ENCODE measurements around the gene ANKRD37. TPM values are rescaled to one million over a fixed set of nuclear protein-coding genes. Genes with fewer than 3 reads are reported as not detected.

Gene ANKRD37
- total RNA-seq, 1 experiment from 2014 or later = 5.1 TPM

- intact Hi-C loops (cut with micrococcal nuclease; ENCODE audit: unreplicated experiment) = no loop called here
- H3K9me3 ChIP-seq (ENCODE audit: control insufficient read depth, insufficient read depth, low read depth, low read length) = no peaks in the 10 kb centered on the region
- ChIA-PET CTCF (no interaction called here), POLR2A (no interaction called here)
- H3K27me3 ChIP-seq (ENCODE audit: control insufficient read depth, insufficient read depth, low read length) = no peaks in the 10 kb centered on the region
- ATAC-seq (no peak), DNase-seq (ENCODE audit: low read depth, low spot score) (no peak)
- no peak overlapping the region for H3K27ac ChIP-seq (ENCODE audit: low read length)
- H3K4me1 ChIP-seq (ENCODE audit: control insufficient read depth, insufficient read depth, low read length) = no peaks in the 10 kb centered on the region
- no TSS peak for BruUV-seq (replicated peaks)
- TF ChIP-seq REST (IDR thresholded peaks at IDR 0.05; ENCODE audit: insufficient read depth in 1 of 2, low read depth in 2 of 2, low read length in 1 of 2) (no peak), CTCF (IDR thresholded peaks at IDR 0.05) (no peak), TCF7L2 (IDR thresholded peaks at IDR 0.05; ENCODE audit: low read depth, low read length) (no peak)
- H3K4me3 ChIP-seq (ENCODE audit: low read depth in 2 of 2, low read length in 2 of 2) = no peak overlapping the region
- in situ Hi-C loops (cut with HindIII; ENCODE audit: low pct_unique_long_range_greater_than_20kb, low sequenced_read_pairs) = no loop called here
- no peaks in the 10 kb centered on the region for H3K36me3 ChIP-seq (ENCODE audit: control insufficient read depth, insufficient read depth, low read length)
Measured at GRCh38 chr4:185435466-185435865, 38.8 kb downstream of the ANKRD37 start.

- no peak overlapping the region for H3K27ac ChIP-seq (ENCODE audit: low read length)
- H3K4me3 ChIP-seq (ENCODE audit: low read depth in 2 of 2, low read length in 2 of 2) = no peak overlapping the region
- in situ Hi-C loops (cut with HindIII; ENCODE audit: low pct_unique_long_range_greater_than_20kb, low sequenced_read_pairs) (no loop called here), intact Hi-C loops (cut with micrococcal nuclease; ENCODE audit: unreplicated experiment) (no loop called here)
- no peaks in the 10 kb centered on the region for H3K36me3 ChIP-seq (ENCODE audit: control insufficient read depth, insufficient read depth, low read length)
- no peak for DNase-seq (ENCODE audit: low read depth, low spot score)
- H3K4me1 ChIP-seq (ENCODE audit: control insufficient read depth, insufficient read depth, low read length) = no peaks in the 10 kb centered on the region
- no TSS peak for BruUV-seq (replicated peaks)
- POLR2A ChIA-PET = no interaction called here
- H3K27me3 ChIP-seq (ENCODE audit: control insufficient read depth, insufficient read depth, low read length) = no peaks in the 10 kb centered on the region
- TF ChIP-seq TCF7L2 (IDR thresholded peaks at IDR 0.05; ENCODE audit: low read depth, low read length) (no peak), REST (IDR thresholded peaks at IDR 0.05; ENCODE audit: insufficient read depth in 1 of 2, low read depth in 2 of 2, low read length in 1 of 2) (no peak), SIN3A (IDR thresholded peaks at IDR 0.05; ENCODE audit: borderline replicate concordance, insufficient read depth, low read depth, low read length) (no peak), POLR2AphosphoS5 (IDR thresholded peaks at IDR 0.05; ENCODE audit: low read depth, low read length) (no peak), CTCF (IDR thresholded peaks at IDR 0.05) (no peak)
- CTCF ChIA-PET = no interaction called here
- no peaks in the 10 kb centered on the region for H3K9me3 ChIP-seq (ENCODE audit: control insufficient read depth, insufficient read depth, low read depth, low read length)
- ATAC-seq = no peak
Measured at GRCh38 chr4:185437809-185438208, 41.2 kb downstream of the ANKRD37 start.

Data from Panc1 (cell line).